Measurements from ENCODE around the gene AIG1.

- TF ChIP-seq PKNOX1 (IDR thresholded peaks at IDR 0.05) (no peak), ARNT (IDR thresholded peaks at IDR 0.05) (no peak), CTBP1 (IDR thresholded peaks at IDR 0.05; ENCODE audit: borderline replicate concordance) (no peak), TARDBP (IDR thresholded peaks at IDR 0.05) (no peak), LEF1 (IDR thresholded peaks at IDR 0.05; ENCODE audit: borderline replicate concordance) (no peak), BHLHE40 (IDR thresholded peaks at IDR 0.05; ENCODE audit: borderline replicate concordance) (no peak), FOXM1 (IDR thresholded peaks at IDR 0.05; ENCODE audit: borderline replicate concordance) (no peak), L3MBTL2 (conservative IDR thresholded peaks at IDR 0.05) (no peak), FOXA1 (IDR thresholded peaks at IDR 0.05) (no peak), HDGF (IDR thresholded peaks at IDR 0.05; ENCODE audit: borderline replicate concordance) (no peak), ZNF384 (IDR thresholded peaks at IDR 0.05) (no peak), NFRKB (IDR thresholded peaks at IDR 0.05) (no peak), SP1 (IDR thresholded peaks at IDR 0.05) (no peak)
These were observed 273.2 kb downstream of the AIG1 start for GRCh38 chr6:143333749-143334520.
